Keratinocyte (primary cell): ENCODE results near the gene TOX2. TPM values are rescaled to one million over a fixed set of nuclear protein-coding genes. Genes with fewer than 3 reads are reported as not detected.

Experiments
- DNase-seq: peaks from one replicate; pipeline ENCODE4 v3.0.0-alpha.2; 2011; ENCODE audit warnings: low read depth, missing footprints, low spot score
- FAIRE-seq: peaks from 2 replicates; lab custom pipeline; 2011; peaks lifted over from hg19 to GRCh38; lab: Jason Lieb, UNC
- H2AFZ ChIP-seq: 2 replicates; pipeline ENCODE4 v1.6.0; 2012; ENCODE audit warnings: low read length, control low read depth, inconsistent platforms; ENCODE audit not compliant: control insufficient read depth
- H3K27ac ChIP-seq: 2 replicates; pipeline ENCODE4 v1.5.1; 2011; ENCODE audit warnings: low read length; ENCODE audit not compliant: control insufficient read depth, insufficient read depth
- H3K27me3 ChIP-seq: 3 replicates; pipeline ENCODE4 v1.6.0; 2011; ENCODE audit warnings: low read length; ENCODE audit not compliant: control insufficient read depth, insufficient read depth; ENCODE audit errors: extremely low read depth
- H3K36me3 ChIP-seq, 2 experiments: 2 replicates in 1 of 2; 3 replicates in 1 of 2; pipeline ENCODE4 v1.5.1; 2011; ENCODE audit warnings: low read length in 2 of 2, mild to moderate bottlenecking in 1 of 2; ENCODE audit not compliant: control insufficient read depth in 2 of 2, insufficient read depth in 2 of 2; ENCODE audit errors: extremely low read depth in 1 of 2
- H3K4me1 ChIP-seq: 3 replicates; pipeline ENCODE4 v1.5.1; 2011; ENCODE audit warnings: low read length; ENCODE audit not compliant: control insufficient read depth, insufficient read depth; ENCODE audit errors: extremely low read depth
- H3K4me2 ChIP-seq: 3 replicates; pipeline ENCODE4 v1.6.0; 2011; ENCODE audit warnings: low read depth, low read length; ENCODE audit not compliant: control insufficient read depth, insufficient read depth; ENCODE audit errors: extremely low read depth
- H3K4me3 ChIP-seq, 3 experiments: fragments of 200-600 bp in 1 of 3; sonication (generic) in 1 of 3; 2 replicates in 2 of 3; 3 replicates in 1 of 3; pipeline ENCODE4 v1.5.1; 2011 to 2016; ENCODE audit warnings: low read length in 3 of 3, mild to moderate bottlenecking in 3 of 3, control low read depth in 2 of 3, inconsistent platforms in 1 of 3, low read depth in 1 of 3, mixed read lengths in 1 of 3, mixed run types in 1 of 3, moderate library complexity in 1 of 3; ENCODE audit not compliant: control insufficient read depth in 2 of 3, insufficient read depth in 2 of 3; ENCODE audit errors: extremely low read depth in 1 of 3
- H3K79me2 ChIP-seq: 2 replicates; pipeline ENCODE4 v1.6.0; 2012; ENCODE audit warnings: low read length; ENCODE audit not compliant: control insufficient read depth, insufficient read depth
- H3K9ac ChIP-seq: 3 replicates; pipeline ENCODE4 v1.6.0; 2011; ENCODE audit warnings: low read length; ENCODE audit not compliant: control insufficient read depth, insufficient read depth; ENCODE audit errors: extremely low read depth
- H3K9me1 ChIP-seq: 3 replicates; pipeline ENCODE4 v1.6.0; 2011; ENCODE audit warnings: low read length; ENCODE audit not compliant: control insufficient read depth, insufficient read depth; ENCODE audit errors: extremely low read depth
- H3K9me3 ChIP-seq: 2 replicates; pipeline ENCODE4 v1.5.1; 2012; ENCODE audit warnings: low read depth, low read length; ENCODE audit not compliant: control insufficient read depth
- H4K20me1 ChIP-seq: 3 replicates; pipeline ENCODE4 v1.6.0; 2011; ENCODE audit warnings: low read length; ENCODE audit not compliant: control insufficient read depth, insufficient read depth; ENCODE audit errors: extremely low read depth
- CTCF ChIP-seq, 3 experiments: IDR thresholded peaks in 1 of 3; conservative IDR thresholded peaks in 1 of 3; optimal IDR thresholded peaks in 1 of 3; 2 replicates in 2 of 3; 3 replicates in 1 of 3; pipeline versions ENCODE3 to v1.5.1; 2011; ENCODE audit warnings: low read length in 3 of 3, mild to moderate bottlenecking in 3 of 3, moderate library complexity in 2 of 3, control low read depth in 1 of 3, inconsistent platforms in 1 of 3; ENCODE audit not compliant: insufficient read depth in 2 of 3; ENCODE audit errors: extremely low read depth in 1 of 3
- EZH2 ChIP-seq: IDR thresholded peaks from one replicate; pipeline ENCODE4 v1.6.1; 2012; ENCODE audit warnings: inconsistent platforms, mild to moderate bottlenecking, low read length, moderate library complexity
- dilution Hi-C: fragments of 300-500 bp; cut with MboI; formaldehyde crosslinking; loops from one replicate; pipeline ENCODE4 v1.7.0; 2020; ENCODE audit warnings: low sequenced_read_pairs; ENCODE audit not compliant: extremely low pct_ligation_motif_present
- polyA plus RNA-seq, 5 experiments: library from polyadenylated mRNA; depleted of rRNA in 3 of 5; stranded (reverse) in 3 of 5; stranded (forward) in 1 of 5; unstranded in 1 of 5; fragments of >200 nt; gene quantifications; 1 replicate in 1 of 5; 2 replicates in 3 of 5; 3 replicates in 1 of 5; pipeline versions ENCODE4 v1.2.1 to v1.2.3, GENCODE V29; 2011 to 2012; ENCODE audit warnings: missing spikeins in 2 of 5, low read depth in 1 of 5, low replicate concordance in 1 of 5

TOX2 gene
- polyA plus RNA-seq, 1 donor (not counting 4 experiments of a cell fraction or from before 2014, with no cell fraction given), result 0.20 TPM

GRCh38 chr20:44064501-44065400, 150.1 kb downstream of the TOX2 start:
- H3K4me2 ChIP-seq, result no peak overlapping the region
- no peak for DNase-seq
- no peaks in the 10 kb centered on the region for H3K4me1 ChIP-seq
- no peak overlapping the region for H3K9ac ChIP-seq
- no peak overlapping the region for H3K4me3 ChIP-seq
- no peaks in the 10 kb centered on the region for H3K9me3 ChIP-seq
- no peak overlapping the region for H3K27ac ChIP-seq
- H4K20me1 ChIP-seq, result no peaks in the 10 kb centered on the region
- no peak for FAIRE-seq
- no peak for TF ChIP-seq CTCF (optimal IDR thresholded peaks at IDR 0.05 in 1 of 3, IDR thresholded peaks at IDR 0.05 in 1 of 3, conservative IDR thresholded peaks at IDR 0.05 in 1 of 3; ENCODE audit: extremely low read depth in 1 of 3, insufficient read depth in 2 of 3, low read length in 3 of 3)
- TF ChIP-seq EZH2, result no peak
- peaks cover 4% of the 10 kb centered on the region for H3K27me3 ChIP-seq
- no peaks in the 10 kb centered on the region for H3K36me3 ChIP-seq
- no peaks in the 10 kb centered on the region for H3K9me1 ChIP-seq
- no peak overlapping the region for H2AFZ ChIP-seq
- dilution Hi-C loops, result no loop called here
- no peaks in the 10 kb centered on the region for H3K79me2 ChIP-seq

- H3K9ac ChIP-seq, result no peak overlapping the region
- H3K27me3 ChIP-seq, result peaks cover 7% of the 10 kb centered on the region
- no peak overlapping the region for H3K4me3 ChIP-seq
- dilution Hi-C loops, result no loop called here
- no peak overlapping the region for H3K4me2 ChIP-seq
- no peaks in the 10 kb centered on the region for H3K4me1 ChIP-seq
- no peaks in the 10 kb centered on the region for H3K36me3 ChIP-seq
- FAIRE-seq (no peak), DNase-seq (no peak)
- H3K79me2 ChIP-seq, result no peaks in the 10 kb centered on the region
- H3K27ac ChIP-seq, result no peak overlapping the region
- no peaks in the 10 kb centered on the region for H3K9me3 ChIP-seq
- no peak for TF ChIP-seq EZH2
- TF ChIP-seq CTCF (optimal IDR thresholded peaks at IDR 0.05 in 1 of 3, IDR thresholded peaks at IDR 0.05 in 1 of 3, conservative IDR thresholded peaks at IDR 0.05 in 1 of 3; ENCODE audit: extremely low read depth in 1 of 3, insufficient read depth in 2 of 3, low read length in 3 of 3), result no peak
- no peaks in the 10 kb centered on the region for H4K20me1 ChIP-seq
- H3K9me1 ChIP-seq, result no peaks in the 10 kb centered on the region
- no peak overlapping the region for H2AFZ ChIP-seq
These were observed 151.0 kb downstream of the TOX2 start for GRCh38 chr20:44065401-44066340.
